Right lobe of liver (tissue), 6 donors: ENCODE results near the gene LRRC31. TPM values are rescaled to one million over a fixed set of nuclear protein-coding genes. Genes with fewer than 3 reads are reported as not detected.

Experiments
- ATAC-seq, 4 donors: fragments of 200-7000 bp; cut with Tn5 transposase; one replicate each; pipeline ENCODE4 v1.9.1; 2020; ENCODE audit warnings: mild to moderate bottlenecking in 4 of 4, moderate library complexity in 4 of 4
- DNase-seq, 3 donors: peaks; one replicate each; pipeline ENCODE4 v3.0.0-alpha.2; 2020
- H3K27ac ChIP-seq, 3 donors: fragments of 200-600 bp; one replicate each; pipeline ENCODE4 v1.8.0; 2022
- H3K27me3 ChIP-seq, 2 donors: fragments of 200-600 bp; one replicate each; pipeline ENCODE4 v1.8.0; 2022
- H3K36me3 ChIP-seq, 4 donors: fragments of 200-600 bp; sonication (generic) in 1 of 4; one replicate each; pipeline versions ENCODE4 v1.5.1 to v1.8.0; 2017 to 2022; ENCODE audit warnings: control low read depth in 1 of 4
- H3K4me1 ChIP-seq, 4 donors: fragments of 200-600 bp; sonication (generic) in 1 of 4; one replicate each; pipeline versions ENCODE4 v1.5.1 to v1.8.0; 2017 to 2022; ENCODE audit warnings: control low read depth in 1 of 4
- H3K4me3 ChIP-seq, 3 donors: fragments of 200-600 bp; one replicate each; pipeline ENCODE4 v1.8.0; 2022
- H3K9me3 ChIP-seq, 4 donors: fragments of 200-600 bp; sonication (generic) in 1 of 4; one replicate each; pipeline versions ENCODE4 v1.5.1 to v1.8.0; 2017 to 2022; ENCODE audit warnings: control low read depth in 1 of 4
- POLR2A ChIP-seq: fragments of 450-650 bp; IDR thresholded peaks from one replicate; pipeline ENCODE4 v1.6.1; 2017; ENCODE audit warnings: antibody characterized with exemption, mild to moderate bottlenecking
- WGBS: methylation state at CpG from one replicate; pipeline ENCODE4 v1.1.6; 2018; ENCODE audit warnings: low coverage, low lambda C conversion rate; ENCODE audit not compliant: insufficient coverage; ENCODE audit errors: missing lambda C conversion rate; 5-methylcytosine and 5-hydroxymethylcytosine counted together
- intact Hi-C, 2 donors: fragments of 100-400 bp; cut with DNase I; formaldehyde crosslinking; loops; one replicate each; pipeline versions ENCODE4 v1.11.2 to v1.14.1; 2022
- total RNA-seq, 6 experiments: library from RNA; depleted of rRNA in 2 of 6; stranded (reverse); fragments of >200 nt in 2 of 6; fragmentation: NEBNext Ultra II Directional in 3 of 6; extraction: Animal tissue kit (Norgen Biotek cat#: 25700) in 3 of 6; gene quantifications; one replicate each; pipeline versions ENCODE4 v1.1.0 to v1.2.4, GENCODE V29; 2016 to 2023
- TF ChIP-seq, protein P1 (sequence below), 4 donors: fragments of 200-600 bp in 3 of 4; fragments of 450-650 bp in 1 of 4; IDR thresholded peaks; one replicate each; pipeline versions ENCODE4 v1.5.1 to v1.8.0; 2016 to 2022; ENCODE audit warnings: antibody characterized with exemption in 4 of 4, mild to moderate bottlenecking in 2 of 4
- donor health status: DM: no; HTN: yes; CAD: no.
- donor health status: DM: no; HTN: no; CAD: no.
- donor health status: DM: no; HTN: no; CAD: no.
- donor health status: DM: no; HTN: yes; CAD: no.
- donor health status: DM: no; HTN: yes; CAD: no.

LRRC31 gene
- total RNA-seq, 6 experiments from 2014 or later = 0.78 to 5.0 (median 2.2) TPM

DNA sequence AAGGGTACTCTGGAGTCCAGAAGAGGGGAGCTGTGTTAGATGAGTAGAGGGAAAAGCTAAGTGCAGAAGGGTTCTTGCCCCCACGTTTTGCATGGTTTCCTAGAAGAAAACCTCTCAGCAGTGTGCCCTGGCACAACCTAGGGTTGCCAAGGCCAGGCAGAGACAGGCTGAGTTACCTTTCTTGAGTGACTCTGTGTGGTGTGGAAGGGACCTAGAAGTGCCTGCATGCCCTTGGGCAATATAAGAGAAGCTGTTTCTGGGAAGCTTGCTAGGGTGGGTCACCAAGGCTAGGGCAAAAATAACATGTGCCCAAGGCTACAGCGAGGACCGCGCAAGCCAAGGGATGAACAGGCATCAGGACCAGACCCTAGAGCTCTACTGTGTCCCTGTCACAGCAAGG is 38.2 kb upstream of the LRRC31 start:
- no peak for DNase-seq
- TF ChIP-seq POLR2A = no peak
- TF ChIP-seq, protein P1, sequence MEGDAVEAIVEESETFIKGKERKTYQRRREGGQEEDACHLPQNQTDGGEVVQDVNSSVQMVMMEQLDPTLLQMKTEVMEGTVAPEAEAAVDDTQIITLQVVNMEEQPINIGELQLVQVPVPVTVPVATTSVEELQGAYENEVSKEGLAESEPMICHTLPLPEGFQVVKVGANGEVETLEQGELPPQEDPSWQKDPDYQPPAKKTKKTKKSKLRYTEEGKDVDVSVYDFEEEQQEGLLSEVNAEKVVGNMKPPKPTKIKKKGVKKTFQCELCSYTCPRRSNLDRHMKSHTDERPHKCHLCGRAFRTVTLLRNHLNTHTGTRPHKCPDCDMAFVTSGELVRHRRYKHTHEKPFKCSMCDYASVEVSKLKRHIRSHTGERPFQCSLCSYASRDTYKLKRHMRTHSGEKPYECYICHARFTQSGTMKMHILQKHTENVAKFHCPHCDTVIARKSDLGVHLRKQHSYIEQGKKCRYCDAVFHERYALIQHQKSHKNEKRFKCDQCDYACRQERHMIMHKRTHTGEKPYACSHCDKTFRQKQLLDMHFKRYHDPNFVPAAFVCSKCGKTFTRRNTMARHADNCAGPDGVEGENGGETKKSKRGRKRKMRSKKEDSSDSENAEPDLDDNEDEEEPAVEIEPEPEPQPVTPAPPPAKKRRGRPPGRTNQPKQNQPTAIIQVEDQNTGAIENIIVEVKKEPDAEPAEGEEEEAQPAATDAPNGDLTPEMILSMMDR (IDR thresholded peaks at IDR 0.05) = no peak
- H3K27me3 ChIP-seq = no peaks in the 10 kb centered on the region
- 81% methylated on average over 4 of the region's 4 CpGs for WGBS
- H3K4me3 ChIP-seq = no peak overlapping the region
- H3K36me3 ChIP-seq = no peaks in the 10 kb centered on the region
- no peaks in the 10 kb centered on the region for H3K9me3 ChIP-seq
- H3K4me1 ChIP-seq = no peaks in the 10 kb centered on the region
- no peak for ATAC-seq
- no peak overlapping the region for H3K27ac ChIP-seq
- intact Hi-C loops = no loop called here

DNA sequence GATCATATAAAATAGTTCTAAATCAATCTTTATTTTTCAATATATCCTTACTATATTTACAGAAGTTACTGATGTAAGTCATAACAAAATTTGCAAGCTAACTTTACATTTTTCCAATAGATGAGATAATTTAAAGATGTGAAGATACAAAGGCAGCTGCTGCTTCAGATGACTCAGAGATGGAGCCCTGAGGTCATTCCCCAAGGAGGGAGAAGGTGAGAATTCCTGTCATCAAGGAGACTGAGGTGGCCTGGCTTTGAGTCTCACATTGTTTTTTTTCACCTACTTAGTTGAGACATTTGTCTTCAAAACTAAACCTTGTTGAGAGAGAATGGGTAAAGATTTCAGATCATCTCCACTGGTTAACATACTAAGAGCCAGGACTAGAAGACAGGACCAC is 37.7 kb upstream of the LRRC31 start:
- Histone ChIP-seq H3K36me3 (no peaks in the 10 kb centered on the region), H3K4me3 (no peak overlapping the region), H3K27ac (no peak overlapping the region), H3K27me3 (no peaks in the 10 kb centered on the region), H3K9me3 (no peaks in the 10 kb centered on the region), H3K4me1 (no peaks in the 10 kb centered on the region)
- no peak for TF ChIP-seq POLR2A
- TF ChIP-seq, protein P1 (IDR thresholded peaks at IDR 0.05) = no peak
- intact Hi-C loops = no loop called here
- ATAC-seq (no peak), DNase-seq (no peak)

DNA sequence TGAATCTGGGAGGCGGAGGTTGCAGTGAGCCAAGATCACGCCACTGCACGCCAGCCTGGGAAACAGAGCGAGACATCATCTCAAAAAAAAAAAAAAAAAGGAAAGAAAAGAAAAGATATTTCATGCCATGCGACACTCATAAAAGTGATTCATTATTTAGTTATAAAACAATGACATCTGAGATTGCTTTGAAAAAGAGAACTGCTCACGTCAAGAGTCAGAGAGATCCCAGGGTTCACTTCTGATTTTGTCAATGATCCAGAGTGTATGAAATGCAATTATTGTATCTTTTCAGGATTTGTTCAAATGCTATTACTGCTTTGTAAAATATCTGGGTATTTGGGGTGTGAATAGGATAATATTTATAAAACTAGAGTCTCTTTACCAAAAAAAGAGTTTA is 35.7 kb upstream of the LRRC31 start:
- H3K36me3 ChIP-seq = no peaks in the 10 kb centered on the region
- no peaks in the 10 kb centered on the region for H3K9me3 ChIP-seq
- H3K27ac ChIP-seq = no peak overlapping the region
- no peak for TF ChIP-seq POLR2A
- TF ChIP-seq, protein P1 (IDR thresholded peaks at IDR 0.05) = no peak
- intact Hi-C loops = no loop called here
- 62% methylated on average over 3 of the region's 6 CpGs for WGBS
- no peaks in the 10 kb centered on the region for H3K27me3 ChIP-seq
- no peak overlapping the region for H3K4me3 ChIP-seq
- ATAC-seq (no peak), DNase-seq (no peak)
- H3K4me1 ChIP-seq = no peaks in the 10 kb centered on the region

DNA sequence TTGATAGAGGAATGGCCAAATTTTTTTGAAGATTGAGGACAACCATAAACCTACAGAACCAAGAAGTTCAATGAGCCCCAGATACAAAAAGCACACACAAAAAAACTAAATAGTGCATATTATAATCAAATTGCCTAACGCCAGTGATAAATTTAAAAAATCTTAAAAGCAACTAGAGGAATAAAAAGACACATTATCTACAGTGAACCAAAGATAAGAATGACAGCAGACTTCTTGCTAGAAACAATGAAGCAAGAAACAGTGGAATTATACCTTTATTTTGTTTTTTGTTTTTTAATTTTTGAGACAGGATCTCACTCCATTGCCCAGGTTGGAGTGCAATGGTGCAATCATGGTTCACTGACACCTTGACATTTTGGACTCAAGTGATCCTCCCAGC is 31.7 kb upstream of the LRRC31 start:
- Histone ChIP-seq H3K36me3 (no peaks in the 10 kb centered on the region), H3K27me3 (no peaks in the 10 kb centered on the region), H3K9me3 (no peaks in the 10 kb centered on the region), H3K4me1 (no peaks in the 10 kb centered on the region), H3K4me3 (no peak overlapping the region), H3K27ac (no peak overlapping the region)
- 89% methylated on average over 1 of the region's 1 CpG for WGBS
- DNase-seq (no peak), ATAC-seq (no peak)
- intact Hi-C loops = no loop called here
- TF ChIP-seq, protein P1 (IDR thresholded peaks at IDR 0.05) = no peak
- TF ChIP-seq POLR2A = no peak

DNA sequence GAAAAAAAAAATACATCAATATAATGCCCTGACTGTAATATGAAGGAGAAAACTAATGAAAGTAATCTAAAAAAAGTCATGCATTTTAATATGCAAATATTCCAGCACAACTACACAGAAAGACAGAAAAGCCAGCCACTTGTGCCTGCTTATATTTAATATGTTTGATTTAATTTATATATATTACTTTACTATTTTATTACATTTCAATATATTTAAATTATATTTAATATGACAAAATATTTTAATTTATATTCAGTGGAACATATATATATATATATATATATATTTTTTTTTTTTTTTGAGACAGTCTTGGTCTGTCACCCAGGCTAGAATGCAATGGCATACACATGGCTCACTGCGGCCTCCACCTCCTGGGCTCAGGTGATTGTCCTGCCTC is 27.5 kb upstream of the LRRC31 start:
- intact Hi-C loops = no loop called here
- no peak overlapping the region for H3K27ac ChIP-seq
- DNase-seq (no peak), ATAC-seq (no peak)
- H3K4me1 ChIP-seq = no peaks in the 10 kb centered on the region
- H3K36me3 ChIP-seq = no peaks in the 10 kb centered on the region
- H3K9me3 ChIP-seq = no peaks in the 10 kb centered on the region
- H3K27me3 ChIP-seq = no peaks in the 10 kb centered on the region
- no peak overlapping the region for H3K4me3 ChIP-seq
- 100% methylated on average over 1 of the region's 1 CpG for WGBS
- TF ChIP-seq, protein P1 (IDR thresholded peaks at IDR 0.05) = no peak
- no peak for TF ChIP-seq POLR2A
